Peyer's patch (tissue), 4 donors: ENCODE measurements around the gene NCOA3.

Source experiments
- CTCF ChIP-seq, 6 experiments: fragments of 450-650 bp in 4 of 6; fragments of 200-600 bp in 2 of 6; sonication (generic) in 1 of 6; IDR thresholded peaks; one replicate each; pipeline ENCODE4 v1.5.1; 2017 to 2019; ENCODE audit warnings: antibody characterized with exemption in 6 of 6, mild to moderate bottlenecking in 3 of 6, moderate library complexity in 1 of 6
- POLR2A ChIP-seq, 2 donors: fragments of 450-650 bp; IDR thresholded peaks; one replicate each; pipeline ENCODE4 v1.5.1; 2017; ENCODE audit warnings: antibody characterized with exemption in 2 of 2, mild to moderate bottlenecking in 2 of 2, moderate library complexity in 2 of 2

GRCh38 chr20:47689731-47690130 lies 188.0 kb downstream of the NCOA3 start:
- no peak for TF ChIP-seq CTCF (IDR thresholded peaks at IDR 0.05)
- no peak for TF ChIP-seq POLR2A (IDR thresholded peaks at IDR 0.05)
